ENCODE data around the gene MNT. TPM values are rescaled to one million over a fixed set of nuclear protein-coding genes. Genes with fewer than 3 reads are reported as not detected.
A peak's percentile ranks its signal among the peaks of the same experiment; 100 is the strongest.

MNT gene
- total RNA-seq, 1 donor, result 18.1 TPM

GRCh38 chr17:2403044-2403443 is 2.2 kb upstream of the MNT start:
- Histone ChIP-seq H3K9me3 (ENCODE audit: low read depth, low read length) (no peaks in the 10 kb centered on the region), H3K4me1 (ENCODE audit: insufficient read depth, low read length) (peaks cover 55% of the 10 kb centered on the region), H3K4me3 (ENCODE audit: low read length) (no peak overlapping the region), H3K27me3 (ENCODE audit: insufficient read depth, low read length) (no peaks in the 10 kb centered on the region)

- Histone ChIP-seq H3K4me3 (ENCODE audit: low read length) (peak overlapping the region; percentile 100), H3K4me1 (ENCODE audit: insufficient read depth, low read length) (peaks cover 60% of the 10 kb centered on the region), H3K9me3 (ENCODE audit: low read depth, low read length) (no peaks in the 10 kb centered on the region), H3K27me3 (ENCODE audit: insufficient read depth, low read length) (no peaks in the 10 kb centered on the region)
Measured at GRCh38 chr17:2402544-2402943, 1.7 kb upstream of the MNT start.

GRCh38 chr17:2401426-2402221 is 764 bp upstream of the MNT start:
- Histone ChIP-seq H3K9me3 (ENCODE audit: low read depth, low read length) (no peaks in the 10 kb centered on the region), H3K27me3 (ENCODE audit: insufficient read depth, low read length) (no peaks in the 10 kb centered on the region), H3K4me3 (ENCODE audit: low read length) (peak overlapping the region; percentile 100), H3K4me1 (ENCODE audit: insufficient read depth, low read length) (peaks cover 69% of the 10 kb centered on the region)

GRCh38 chr17:2400474-2400866 is 390 bp downstream of the MNT start:
- Histone ChIP-seq H3K27me3 (ENCODE audit: insufficient read depth, low read length) (no peaks in the 10 kb centered on the region), H3K9me3 (ENCODE audit: low read depth, low read length) (no peaks in the 10 kb centered on the region), H3K4me3 (ENCODE audit: low read length) (peak overlapping the region; percentile 100), H3K4me1 (ENCODE audit: insufficient read depth, low read length) (peaks cover 73% of the 10 kb centered on the region)

- Histone ChIP-seq H3K4me1 (ENCODE audit: insufficient read depth, low read length) (peaks cover 73% of the 10 kb centered on the region), H3K9me3 (ENCODE audit: low read depth, low read length) (no peaks in the 10 kb centered on the region), H3K27me3 (ENCODE audit: insufficient read depth, low read length) (no peaks in the 10 kb centered on the region), H3K4me3 (ENCODE audit: low read length) (peak overlapping the region; percentile 100)
Measured at GRCh38 chr17:2399572-2400473, 1.0 kb downstream of the MNT start.

- H3K4me3 ChIP-seq (ENCODE audit: low read length), result peak overlapping the region; percentile 100
- peaks cover 72% of the 10 kb centered on the region for H3K4me1 ChIP-seq (ENCODE audit: insufficient read depth, low read length)
- H3K9me3 ChIP-seq (ENCODE audit: low read depth, low read length), result no peaks in the 10 kb centered on the region
- H3K27me3 ChIP-seq (ENCODE audit: insufficient read depth, low read length), result no peaks in the 10 kb centered on the region
Measured at GRCh38 chr17:2398655-2399571, 1.9 kb downstream of the MNT start.

- peaks cover 65% of the 10 kb centered on the region for H3K4me1 ChIP-seq (ENCODE audit: insufficient read depth, low read length)
- no peaks in the 10 kb centered on the region for H3K9me3 ChIP-seq (ENCODE audit: low read depth, low read length)
- H3K4me3 ChIP-seq (ENCODE audit: low read length), result no peak overlapping the region
- no peaks in the 10 kb centered on the region for H3K27me3 ChIP-seq (ENCODE audit: insufficient read depth, low read length)
Measured at GRCh38 chr17:2398182-2398581, 2.7 kb downstream of the MNT start.

- no peaks in the 10 kb centered on the region for H3K27me3 ChIP-seq (ENCODE audit: insufficient read depth, low read length)
- H3K4me1 ChIP-seq (ENCODE audit: insufficient read depth, low read length), result peaks cover 58% of the 10 kb centered on the region
- peak overlapping the region; percentile 24 for H3K4me3 ChIP-seq (ENCODE audit: low read length)
- no peaks in the 10 kb centered on the region for H3K9me3 ChIP-seq (ENCODE audit: low read depth, low read length)
Measured at GRCh38 chr17:2397247-2398171, 3.4 kb downstream of the MNT start.

- Histone ChIP-seq H3K27me3 (ENCODE audit: insufficient read depth, low read length) (no peaks in the 10 kb centered on the region), H3K9me3 (ENCODE audit: low read depth, low read length) (no peaks in the 10 kb centered on the region), H3K4me3 (ENCODE audit: low read length) (peak overlapping the region; percentile 24), H3K4me1 (ENCODE audit: insufficient read depth, low read length) (peaks cover 61% of the 10 kb centered on the region)
Measured at GRCh38 chr17:2396568-2397246, 4.2 kb downstream of the MNT start.

GRCh38 chr17:2396192-2396567 is 4.7 kb downstream of the MNT start:
- Histone ChIP-seq H3K4me3 (ENCODE audit: low read length) (peak overlapping the region; percentile 24), H3K4me1 (ENCODE audit: insufficient read depth, low read length) (peaks cover 66% of the 10 kb centered on the region), H3K27me3 (ENCODE audit: insufficient read depth, low read length) (no peaks in the 10 kb centered on the region), H3K9me3 (ENCODE audit: low read depth, low read length) (no peaks in the 10 kb centered on the region)

GRCh38 chr17:2395258-2396181 is 5.3 kb downstream of the MNT start:
- H3K4me3 ChIP-seq (ENCODE audit: low read length), result no peak overlapping the region
- peaks cover 73% of the 10 kb centered on the region for H3K4me1 ChIP-seq (ENCODE audit: insufficient read depth, low read length)
- no peaks in the 10 kb centered on the region for H3K27me3 ChIP-seq (ENCODE audit: insufficient read depth, low read length)
- H3K9me3 ChIP-seq (ENCODE audit: low read depth, low read length), result no peaks in the 10 kb centered on the region

GRCh38 chr17:2394775-2395201 is 6.1 kb downstream of the MNT start:
- H3K4me3 ChIP-seq (ENCODE audit: low read length), result no peak overlapping the region
- peaks cover 78% of the 10 kb centered on the region for H3K4me1 ChIP-seq (ENCODE audit: insufficient read depth, low read length)

More at GRCh38 chr17:2394775-2395201, 6.1 kb downstream of the MNT start:
- Histone ChIP-seq H3K9me3 (ENCODE audit: low read depth, low read length) (no peaks in the 10 kb centered on the region), H3K27me3 (ENCODE audit: insufficient read depth, low read length) (no peaks in the 10 kb centered on the region)
